HCT116 (cell line): ENCODE measurements around the gene HARBI1. TPM values are rescaled to one million over a fixed set of nuclear protein-coding genes. Genes with fewer than 3 reads are reported as not detected.

Source experiments
- ATAC-seq: fragments of 200-7000 bp; cut with Tn5 transposase; 2 replicates; pipeline ENCODE4 v1.9.1; 2020; ENCODE audit warnings: mild to moderate bottlenecking, moderate library complexity
- BruUV-seq: library from RNA; stranded (reverse); fragments of 400-500 nt; replicated peaks from 2 replicates; lab custom pipeline; 2021; lab: Mats Ljungman, UMichigan
- CTCF ChIA-PET: fragments of 300-600 bp; sonication (Branson Sonifier 250); formaldehyde crosslinking; loops from one replicate; lab custom pipeline; 2021; ENCODE audit warnings: antibody characterized with exemption; lab: Charles Lee
- POLR2A ChIA-PET: fragments of 300-600, 350-600 bp; sonication (Branson Sonifier 250); formaldehyde crosslinking; loops from one replicate; lab custom pipeline; 2021; ENCODE audit warnings: antibody characterized with exemption; lab: Charles Lee
- RAD21 ChIA-PET, 2 experiments: fragments of 300-600 bp; sonication (Branson Sonifier 250); formaldehyde crosslinking; loops; one replicate each; lab custom pipeline; 2023; ENCODE audit warnings: low total read pairs in 2 of 2; ENCODE audit not compliant: uncharacterized antibody in 2 of 2, unreplicated experiment in 2 of 2, low non-redundant PET in 1 of 2; lab: Charles Lee
- DNase-seq: peaks from one replicate; pipeline ENCODE4 v3.0.0-alpha.2; 2010; ENCODE audit warnings: low read depth, low spot score
- H2AFZ ChIP-seq: fragments of 200-600 bp; shearing (Covaris generic), sonication (generic); 2 replicates; pipeline ENCODE4 v1.6.1; 2017; ENCODE audit warnings: low read depth, mixed run types, mixed read lengths, antibody characterized with exemption, low read length; ENCODE audit not compliant: poor library complexity, severe bottlenecking
- H3K27ac ChIP-seq: 2 replicates; pipeline ENCODE4 v1.5.1; 2012; ENCODE audit warnings: low read depth, low read length
- H3K27me3 ChIP-seq: fragments of 200-600 bp; sonication (generic); 2 replicates; pipeline ENCODE4 v1.6.1; 2016; ENCODE audit warnings: mixed run types, low read length, mixed read lengths; ENCODE audit not compliant: insufficient read depth
- H3K36me3 ChIP-seq, 2 experiments: fragments of 200-500 bp in 1 of 2; fragments of 200-600 bp in 1 of 2; sonication (Bioruptor generic) in 1 of 2; sonication (generic) in 1 of 2; 2 replicates each; pipeline versions ENCODE4 v1.5.1 to v1.6.1; 2014 to 2016; ENCODE audit warnings: low read length in 2 of 2, inconsistent platforms in 1 of 2, mixed read lengths in 1 of 2, mixed run types in 1 of 2; ENCODE audit not compliant: insufficient read depth in 2 of 2, control insufficient read depth in 1 of 2
- H3K4me1 ChIP-seq, 2 experiments: fragments of 200-600 bp in 1 of 2; sonication (generic) in 1 of 2; 2 replicates each; pipeline versions ENCODE4 v1.5.1 to v1.6.1; 2012 to 2017; ENCODE audit warnings: low read length in 2 of 2, inconsistent platforms in 1 of 2, mild to moderate bottlenecking in 1 of 2, mixed read lengths in 1 of 2, mixed run types in 1 of 2, moderate library complexity in 1 of 2; ENCODE audit not compliant: insufficient read depth in 2 of 2, control insufficient read depth in 1 of 2
- H3K4me2 ChIP-seq: fragments of 200-600 bp; sonication (generic); 2 replicates; pipeline ENCODE4 v1.6.1; 2017; ENCODE audit warnings: mixed run types, low read length, mixed read lengths
- H3K4me3 ChIP-seq, 2 experiments: fragments of 200-600 bp in 1 of 2; sonication (generic) in 1 of 2; replicated peaks in 1 of 2; 2 replicates each; pipeline ENCODE4 v1.5.1; 2011 to 2016; ENCODE audit warnings: low read length in 2 of 2, control low read depth in 1 of 2, low read depth in 1 of 2, mild to moderate bottlenecking in 1 of 2, mixed read lengths in 1 of 2, mixed run types in 1 of 2
- H3K79me2 ChIP-seq: fragments of 200-600 bp; sonication (generic); 2 replicates; pipeline ENCODE4 v1.6.1; 2017; ENCODE audit warnings: mild to moderate bottlenecking, mixed run types, low read length, moderate library complexity, mixed read lengths; ENCODE audit not compliant: insufficient read depth
- H3K9ac ChIP-seq: fragments of 200-600 bp; sonication (generic); 2 replicates; pipeline ENCODE4 v1.6.1; 2016; ENCODE audit warnings: low read length, mixed read lengths
- H3K9me2 ChIP-seq: fragments of 200-600 bp; sonication (generic), shearing (Covaris generic); 2 replicates; pipeline ENCODE4 v1.6.1; 2017; ENCODE audit warnings: mixed run types, mild to moderate bottlenecking, moderate library complexity; ENCODE audit not compliant: insufficient read depth
- H3K9me3 ChIP-seq, 2 experiments: fragments of 200-500 bp in 1 of 2; fragments of 200-600 bp in 1 of 2; sonication (Bioruptor generic) in 1 of 2; sonication (generic) in 1 of 2; 2 replicates each; pipeline ENCODE4 v1.6.1; 2014 to 2017; ENCODE audit warnings: low read length in 2 of 2, mixed read lengths in 2 of 2, inconsistent platforms in 1 of 2, low read depth in 1 of 2, mild to moderate bottlenecking in 1 of 2, mixed run types in 1 of 2, moderate library complexity in 1 of 2; ENCODE audit not compliant: control insufficient read depth in 1 of 2, insufficient read depth in 1 of 2
- H4K20me1 ChIP-seq: fragments of 200-600 bp; sonication (generic), shearing (Covaris generic); 2 replicates; pipeline ENCODE4 v1.6.1; 2017; ENCODE audit warnings: mixed run types, mild to moderate bottlenecking, moderate library complexity; ENCODE audit not compliant: insufficient read depth
- CBX3 ChIP-seq: IDR thresholded peaks from 2 replicates; pipeline ENCODE4 v1.6.1; 2012; ENCODE audit warnings: low read depth
- JUND ChIP-seq: IDR thresholded peaks from 2 replicates; pipeline ENCODE4 v1.6.1; 2012
- POLR2A ChIP-seq: IDR thresholded peaks from 2 replicates; pipeline ENCODE4 v1.7.0; 2011; ENCODE audit warnings: borderline replicate concordance; ENCODE audit not compliant: insufficient read depth, insufficient read length; ENCODE audit errors: extremely low read depth
- REST ChIP-seq: IDR thresholded peaks from 2 replicates; pipeline ENCODE4 v1.6.1; 2012; ENCODE audit warnings: low read depth
- YY1 ChIP-seq: IDR thresholded peaks from 2 replicates; pipeline ENCODE4 v1.6.1; 2011; ENCODE audit warnings: low read length, low read depth, moderate library complexity, mild to moderate bottlenecking; ENCODE audit not compliant: insufficient replicate concordance; ENCODE audit errors: extremely low read depth
- ZNF274 ChIP-seq: fragments of 200-500 bp; sonication (Bioruptor generic); IDR thresholded peaks from 2 replicates; pipeline ENCODE4 v1.6.1; 2014; ENCODE audit warnings: mild to moderate bottlenecking, low read depth, low read length, inconsistent platforms
- intact Hi-C: fragments of 100-400 bp; cut with micrococcal nuclease; formaldehyde crosslinking; loops from 2 replicates; pipeline ENCODE4 v1.10.0; 2022
- total RNA-seq: library from RNA; stranded (reverse); gene quantifications from one replicate; pipeline ENCODE4 v1.2.1, GENCODE V29; 2021; ENCODE audit not compliant: unreplicated experiment
- TF ChIP-seq, protein P1 (sequence below): IDR thresholded peaks from 2 replicates; pipeline ENCODE4 v1.6.1; 2012
- TF ChIP-seq, protein P2 (sequence below): IDR thresholded peaks from 2 replicates; pipeline ENCODE4 v1.6.1; 2011; ENCODE audit warnings: mild to moderate bottlenecking, low read length, moderate library complexity; ENCODE audit not compliant: insufficient replicate concordance; ENCODE audit errors: extremely low read depth

HARBI1 gene
- total RNA-seq, 1 experiment from 2014 or later: 1.9 TPM

- H4K20me1 ChIP-seq: no peaks in the 10 kb centered on the region
- H3K9me2 ChIP-seq: no peaks in the 10 kb centered on the region
- no peak overlapping the region for H3K27ac ChIP-seq
- H3K4me1 ChIP-seq: peaks cover 12 to 28% of the 10 kb centered on the region in 2 experiments
- H2AFZ ChIP-seq: peak overlapping the region; percentile 92
- RAD21 ChIA-PET: no interaction called here
- ATAC-seq (no peak), DNase-seq (no peak)
- intact Hi-C loops: loop anchor here (1.0 kb wide), 1 partner anchor 23 kb away; the partner anchor contains the start of genes ATG13 and HARBI1
- no TSS peak for BruUV-seq
- CTCF ChIA-PET: interaction anchor here (1.3 kb wide), 1 partner anchor 206 kb away, joined by 3 read pairs; no protein-coding TSS in a partner anchor
- no peaks in the 10 kb centered on the region for H3K9me3 ChIP-seq
- TF ChIP-seq, protein P1, sequence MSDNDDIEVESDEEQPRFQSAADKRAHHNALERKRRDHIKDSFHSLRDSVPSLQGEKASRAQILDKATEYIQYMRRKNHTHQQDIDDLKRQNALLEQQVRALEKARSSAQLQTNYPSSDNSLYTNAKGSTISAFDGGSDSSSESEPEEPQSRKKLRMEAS: no peak
- TF ChIP-seq, protein P2, sequence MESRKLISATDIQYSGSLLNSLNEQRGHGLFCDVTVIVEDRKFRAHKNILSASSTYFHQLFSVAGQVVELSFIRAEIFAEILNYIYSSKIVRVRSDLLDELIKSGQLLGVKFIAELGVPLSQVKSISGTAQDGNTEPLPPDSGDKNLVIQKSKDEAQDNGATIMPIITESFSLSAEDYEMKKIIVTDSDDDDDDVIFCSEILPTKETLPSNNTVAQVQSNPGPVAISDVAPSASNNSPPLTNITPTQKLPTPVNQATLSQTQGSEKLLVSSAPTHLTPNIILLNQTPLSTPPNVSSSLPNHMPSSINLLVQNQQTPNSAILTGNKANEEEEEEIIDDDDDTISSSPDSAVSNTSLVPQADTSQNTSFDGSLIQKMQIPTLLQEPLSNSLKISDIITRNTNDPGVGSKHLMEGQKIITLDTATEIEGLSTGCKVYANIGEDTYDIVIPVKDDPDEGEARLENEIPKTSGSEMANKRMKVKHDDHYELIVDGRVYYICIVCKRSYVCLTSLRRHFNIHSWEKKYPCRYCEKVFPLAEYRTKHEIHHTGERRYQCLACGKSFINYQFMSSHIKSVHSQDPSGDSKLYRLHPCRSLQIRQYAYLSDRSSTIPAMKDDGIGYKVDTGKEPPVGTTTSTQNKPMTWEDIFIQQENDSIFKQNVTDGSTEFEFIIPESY: no peak
- TF ChIP-seq JUND (no peak), CBX3 (no peak), POLR2A (no peak)
- H3K79me2 ChIP-seq: peaks cover 40% of the 10 kb centered on the region
- H3K4me3 ChIP-seq: no peak overlapping the region
- POLR2A ChIA-PET: no interaction called here
- H3K4me2 ChIP-seq: peak overlapping the region; percentile 83
- H3K36me3 ChIP-seq: no peaks in the 10 kb centered on the region
- H3K27me3 ChIP-seq: no peaks in the 10 kb centered on the region
- no peak overlapping the region for H3K9ac ChIP-seq
These were observed 22.2 kb downstream of the HARBI1 start for GRCh38 chr11:46594785-46595184.

GRCh38 chr11:46594374-46594700 is 22.7 kb downstream of the HARBI1 start:
- ChIA-PET CTCF (interaction anchor here (1.3 kb wide), 1 partner anchor 205 kb away, joined by 3 read pairs; no protein-coding TSS in a partner anchor), RAD21 (interaction anchor here in 1 of 2 experiments (0.7 kb wide), 1 partner anchor 41 kb away, joined by 3 read pairs; no protein-coding TSS in a partner anchor), POLR2A (interaction anchor here (0.9 to 1.2 kb wide), 2 partner anchors 13 to 19 kb away, joined by 3 to 4 read pairs; no protein-coding TSS in a partner anchor)
- peaks cover under 1% of the 10 kb centered on the region; the same call in 1 of the 2 replicates for H4K20me1 ChIP-seq
- no peaks in the 10 kb centered on the region for H3K9me3 ChIP-seq
- ATAC-seq (no peak), DNase-seq (no peak)
- intact Hi-C loops: loop anchor here (1.0 kb wide), 1 partner anchor 23 kb away; the partner anchor contains the start of genes ATG13 and HARBI1
- no TSS peak for BruUV-seq
- peak overlapping the region; percentile 92 for H2AFZ ChIP-seq
- H3K9me2 ChIP-seq: no peaks in the 10 kb centered on the region
- peak overlapping the region; percentile 88 for H3K9ac ChIP-seq
- no peaks in the 10 kb centered on the region for H3K27me3 ChIP-seq
- peaks cover 45% of the 10 kb centered on the region for H3K79me2 ChIP-seq
- H3K36me3 ChIP-seq: no peaks in the 10 kb centered on the region
- TF ChIP-seq CBX3 (no peak), REST (no peak), YY1 (no peak), ZNF274 (no peak)
- H3K4me2 ChIP-seq: peak overlapping the region; percentile 83
- peaks cover 12 to 28% of the 10 kb centered on the region in 2 experiments for H3K4me1 ChIP-seq
- H3K27ac ChIP-seq: 0 out of 2 replicates have a peak overlapping the region, but pooled peaks have one; percentile 19
- H3K4me3 ChIP-seq: peak overlapping the region; percentile 64 to 93
